HG03108 (cell line): ENCODE results near the gene RNU6-7.

Experiments
- ATAC-seq: cut with Tn5 transposase; IDR thresholded peaks from one replicate; pipeline ENCODE4 v1.9.1; 2021; ENCODE audit warnings: moderate library complexity; ENCODE audit not compliant: unreplicated experiment

The RNU6-7 gene

GRCh38 chr14:32201816-32202490 lies at the start of gene RNU6-7:
Gene RNU6-7 (plus strand): TSS chr14:32202045.
- ATAC-seq: no peak

- ATAC-seq: peak; percentile 69
Measured at GRCh38 chr14:32166029-32166428, 35.8 kb upstream of the RNU6-7 start.

- no peak for ATAC-seq
Measured at GRCh38 chr14:32166924-32167323, 34.9 kb upstream of the RNU6-7 start.

- no peak for ATAC-seq
Measured at GRCh38 chr14:32167907-32168306, 33.9 kb upstream of the RNU6-7 start.

GRCh38 chr14:32169191-32169590 lies 32.7 kb upstream of the RNU6-7 start:
- ATAC-seq: no peak

- no peak for ATAC-seq
Measured at GRCh38 chr14:32171469-32171868, 30.4 kb upstream of the RNU6-7 start.

- ATAC-seq: no peak
Measured at GRCh38 chr14:32183151-32184058, 18.4 kb upstream of the RNU6-7 start.

- ATAC-seq: no peak
Measured at GRCh38 chr14:32185097-32185496, 16.7 kb upstream of the RNU6-7 start.

GRCh38 chr14:32186248-32186647 lies 15.6 kb upstream of the RNU6-7 start:
- no peak for ATAC-seq

GRCh38 chr14:32189811-32190210 lies 12.0 kb upstream of the RNU6-7 start:
- no peak for ATAC-seq

- no peak for ATAC-seq
Measured at GRCh38 chr14:32190673-32191072, 11.2 kb upstream of the RNU6-7 start.

GRCh38 chr14:32192712-32193373 lies 9.0 kb upstream of the RNU6-7 start:
- ATAC-seq: no peak

GRCh38 chr14:32193532-32193931 lies 8.3 kb upstream of the RNU6-7 start:
- no peak for ATAC-seq

GRCh38 chr14:32195636-32196035 lies 6.2 kb upstream of the RNU6-7 start:
- no peak for ATAC-seq

- ATAC-seq: no peak
Measured at GRCh38 chr14:32197919-32198318, 3.9 kb upstream of the RNU6-7 start.

- no peak for ATAC-seq
Measured at GRCh38 chr14:32200368-32201192, 1.3 kb upstream of the RNU6-7 start.

- ATAC-seq: peak; percentile 60
Measured at GRCh38 chr14:32201193-32201815, 541 bp upstream of the RNU6-7 start.

- no peak for ATAC-seq
Measured at GRCh38 chr14:32202491-32202997, 699 bp downstream of the RNU6-7 start.

- ATAC-seq: peak; percentile 53
Measured at GRCh38 chr14:32202998-32203882, 1.4 kb downstream of the RNU6-7 start, which contains the start of gene RNU6-8. Gene RNU6-8 (minus strand): TSS chr14:32203269.
